PC-9 (cell line): ENCODE measurements around the gene IKZF2.

Experiments
- EZH2 ChIP-seq: fragments of 200-600 bp; sonication (generic); IDR thresholded peaks from 2 replicates; pipeline ENCODE4 v1.8.0; 2017; ENCODE audit warnings: antibody characterized with exemption, low read depth
- TF ChIP-seq, protein P1 (sequence below): fragments of 200-600 bp; sonication (generic); conservative IDR thresholded peaks from 2 replicates; pipeline ENCODE4 v1.6.1; 2017; ENCODE audit warnings: mixed run types, antibody characterized with exemption, mild to moderate bottlenecking, moderate library complexity

DNA sequence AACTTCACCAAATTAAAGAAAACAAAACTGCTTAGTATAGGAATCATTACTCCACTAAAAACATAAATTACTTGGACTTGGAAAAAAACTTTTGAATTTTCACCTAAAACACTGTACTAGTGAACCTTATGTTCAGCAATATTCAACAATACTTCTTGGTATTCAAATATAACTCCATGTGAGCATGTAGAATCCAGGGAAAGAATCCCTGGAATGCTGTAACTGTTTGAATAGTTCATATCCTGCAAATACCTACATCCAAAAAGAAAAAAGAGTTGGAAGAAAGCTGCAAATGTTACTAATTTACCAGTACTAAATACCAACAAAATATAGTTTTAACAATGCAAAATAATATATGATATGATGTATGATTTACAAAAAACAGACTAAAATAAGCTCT, 65.4 kb downstream of the IKZF2 start:
- TF ChIP-seq, protein P1, sequence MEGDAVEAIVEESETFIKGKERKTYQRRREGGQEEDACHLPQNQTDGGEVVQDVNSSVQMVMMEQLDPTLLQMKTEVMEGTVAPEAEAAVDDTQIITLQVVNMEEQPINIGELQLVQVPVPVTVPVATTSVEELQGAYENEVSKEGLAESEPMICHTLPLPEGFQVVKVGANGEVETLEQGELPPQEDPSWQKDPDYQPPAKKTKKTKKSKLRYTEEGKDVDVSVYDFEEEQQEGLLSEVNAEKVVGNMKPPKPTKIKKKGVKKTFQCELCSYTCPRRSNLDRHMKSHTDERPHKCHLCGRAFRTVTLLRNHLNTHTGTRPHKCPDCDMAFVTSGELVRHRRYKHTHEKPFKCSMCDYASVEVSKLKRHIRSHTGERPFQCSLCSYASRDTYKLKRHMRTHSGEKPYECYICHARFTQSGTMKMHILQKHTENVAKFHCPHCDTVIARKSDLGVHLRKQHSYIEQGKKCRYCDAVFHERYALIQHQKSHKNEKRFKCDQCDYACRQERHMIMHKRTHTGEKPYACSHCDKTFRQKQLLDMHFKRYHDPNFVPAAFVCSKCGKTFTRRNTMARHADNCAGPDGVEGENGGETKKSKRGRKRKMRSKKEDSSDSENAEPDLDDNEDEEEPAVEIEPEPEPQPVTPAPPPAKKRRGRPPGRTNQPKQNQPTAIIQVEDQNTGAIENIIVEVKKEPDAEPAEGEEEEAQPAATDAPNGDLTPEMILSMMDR: no peak
- TF ChIP-seq EZH2: no peak
